Suprapubic skin (tissue), 4 donors: ENCODE results near the gene ACOT2.
"Not testable (repeated sequence)": the region's sequence is repeated elsewhere in the genome, so short reads cannot be mapped to it uniquely, and the experiment has no call there.

Source experiments
- CTCF ChIP-seq, 2 donors: fragments of 200-600 bp in 1 of 2; fragments of 450-650 bp in 1 of 2; sonication (generic) in 1 of 2; IDR thresholded peaks; one replicate each; pipeline ENCODE4 v1.5.1; 2016 to 2019; ENCODE audit warnings: antibody characterized with exemption in 2 of 2, mild to moderate bottlenecking in 1 of 2, moderate library complexity in 1 of 2
- EP300 ChIP-seq: sonication (generic); formaldehyde crosslinking; IDR thresholded peaks from one replicate; pipeline ENCODE4 v1.6.1; 2017; ENCODE audit warnings: antibody characterized with exemption
- POLR2A ChIP-seq, 2 donors: fragments of 450-650 bp; IDR thresholded peaks; one replicate each; pipeline ENCODE4 v1.6.1; 2017; ENCODE audit warnings: antibody characterized with exemption in 2 of 2, mild to moderate bottlenecking in 2 of 2, moderate library complexity in 2 of 2
- POLR2AphosphoS5 ChIP-seq, 3 donors: sonication (generic); formaldehyde crosslinking; IDR thresholded peaks; one replicate each; pipeline ENCODE4 v1.6.1; 2017; ENCODE audit warnings: antibody characterized with exemption in 3 of 3

GRCh38 chr14:73573034-73573433 lies 4.0 kb downstream of the ACOT2 start:
- TF ChIP-seq CTCF (IDR thresholded peaks at IDR 0.05); POLR2AphosphoS5 (IDR thresholded peaks at IDR 0.05); EP300; POLR2A (IDR thresholded peaks at IDR 0.05): not testable (repeated sequence)
